GM12872 (cell line): ENCODE data around the gene ASCL3.

ENCODE experiments used
- CTCF ChIP-seq: IDR thresholded peaks from 3 replicates; pipeline ENCODE4 v1.5.1; 2011; ENCODE audit warnings: low read depth, mild to moderate bottlenecking, low read length, moderate library complexity; ENCODE audit not compliant: insufficient read depth

Gene ASCL3

GRCh38 chr11:8942518-8943066 lies at the start of gene ASCL3:
Gene ASCL3, minus strand, starts transcription at chr11:8943016. Its CDS starts 4,855 bp downstream, at chr11:8938161.
- TF ChIP-seq CTCF, result no peak

- TF ChIP-seq CTCF, result no peak
Measured at GRCh38 chr11:8989453-8989852, 46.6 kb upstream of the ASCL3 start.

- no peak for TF ChIP-seq CTCF
Measured at GRCh38 chr11:8988329-8989234, 45.8 kb upstream of the ASCL3 start.

- no peak for TF ChIP-seq CTCF
Measured at GRCh38 chr11:8987446-8987845, 44.6 kb upstream of the ASCL3 start.

- TF ChIP-seq CTCF, result no peak
Measured at GRCh38 chr11:8985462-8985861, 42.6 kb upstream of the ASCL3 start.

GRCh38 chr11:8983552-8983951 lies 40.7 kb upstream of the ASCL3 start:
- no peak for TF ChIP-seq CTCF

GRCh38 chr11:8980485-8980884 lies 37.7 kb upstream of the ASCL3 start:
- TF ChIP-seq CTCF, result no peak
